Measurements from ENCODE around the gene POLE. TPM values are rescaled to one million over a fixed set of nuclear protein-coding genes. Genes with fewer than 3 reads are reported as not detected.

POLE gene
- total RNA-seq, 4 donors from 2014 or later: 17.8 to 42.4 (median 27.0) TPM

- WGBS, 2 donors: 0% methylated on average over 1 of the region's 3 CpGs; no CpG with 5 or more reads in 1 of the 2 donors
- no peaks in the 10 kb centered on the region for H3K9me3 ChIP-seq
Measured at GRCh38 chr12:132587781-132588180, 99.4 kb downstream of the POLE start.

GRCh38 chr12:132586929-132587328 is 100.2 kb downstream of the POLE start:
- Histone ChIP-seq H3K27ac (no peak overlapping the region), H3K27me3 (peaks cover 0 to 14% (median 0%) of the 10 kb centered on the region in 4 donors), H3K36me3 (peaks cover 0 to 32% (median 0%) of the 10 kb centered on the region in 3 donors), H3K9me3 (no peaks in the 10 kb centered on the region), H3K4me1 (peaks cover 0 to 5% (median 0%) of the 10 kb centered on the region in 3 donors), H3K4me3 (no peak overlapping the region)
- TF ChIP-seq POLR2A (IDR thresholded peaks at IDR 0.05) (no peak), CTCF (IDR thresholded peaks at IDR 0.05) (no peak)
- intact Hi-C loops (cut with DNase I): no loop called here
- DNase-seq: no peak
- WGBS, 2 donors: 86 to 92% methylated on average over 17 to 18 of the region's 18 CpGs

More at GRCh38 chr12:132587781-132588180, 99.4 kb downstream of the POLE start:
- H3K27me3 ChIP-seq: peaks cover 0 to 22% (median 0%) of the 10 kb centered on the region in 4 donors
- no peak overlapping the region for H3K27ac ChIP-seq
- DNase-seq: no peak
- TF ChIP-seq CTCF (IDR thresholded peaks at IDR 0.05) (no peak), POLR2A (IDR thresholded peaks at IDR 0.05) (no peak)
- H3K4me3 ChIP-seq: no peak overlapping the region
- H3K36me3 ChIP-seq: peaks cover 0 to 24% (median 0%) of the 10 kb centered on the region in 3 donors
- intact Hi-C loops (cut with DNase I): no loop called here
- peaks cover 0 to 2% (median 0%) of the 10 kb centered on the region in 3 donors for H3K4me1 ChIP-seq

- WGBS, 2 donors: 81 to 84% methylated on average over 4 to 14 of the region's 24 CpGs
- intact Hi-C loops (cut with DNase I): no loop called here
- peaks cover 0 to 10% (median 0%) of the 10 kb centered on the region in 3 donors for H3K4me1 ChIP-seq
- H3K27ac ChIP-seq: no peak overlapping the region
- no peak for TF ChIP-seq CTCF (IDR thresholded peaks at IDR 0.05)
- no peak for TF ChIP-seq POLR2A (IDR thresholded peaks at IDR 0.05)
- peaks cover 0 to 50% (median 0%) of the 10 kb centered on the region in 3 donors for H3K36me3 ChIP-seq
- no peak for DNase-seq
- H3K9me3 ChIP-seq: no peaks in the 10 kb centered on the region
- H3K27me3 ChIP-seq: peaks cover 0 to 7% (median 0%) of the 10 kb centered on the region in 4 donors
- H3K4me3 ChIP-seq: no peak overlapping the region
Measured at GRCh38 chr12:132585177-132585576, 102.0 kb downstream of the POLE start.

- no peak for TF ChIP-seq POLR2A (IDR thresholded peaks at IDR 0.05)
- TF ChIP-seq CTCF (IDR thresholded peaks at IDR 0.05): no peak
- H3K27me3 ChIP-seq: peaks cover 0 to 7% (median 0%) of the 10 kb centered on the region in 4 donors
- peaks cover 0 to 57% (median 0%) of the 10 kb centered on the region in 3 donors for H3K36me3 ChIP-seq
- H3K9me3 ChIP-seq: no peaks in the 10 kb centered on the region
- H3K4me3 ChIP-seq: no peak overlapping the region
- H3K27ac ChIP-seq: no peak overlapping the region
- WGBS, 2 donors: 78 to 90% methylated on average over 3 of the region's 14 CpGs
- DNase-seq: no peak
- H3K4me1 ChIP-seq: peaks cover 0 to 13% (median 0%) of the 10 kb centered on the region in 3 donors
- intact Hi-C loops (cut with DNase I): no loop called here
Measured at GRCh38 chr12:132584429-132584828, 102.7 kb downstream of the POLE start.

GRCh38 chr12:132583736-132584135 is 103.4 kb downstream of the POLE start:
- peaks cover 0 to 64% (median 0%) of the 10 kb centered on the region in 3 donors for H3K36me3 ChIP-seq
- peak overlapping the region in 2 of 4 donors; percentile 38 to 55 for H3K4me3 ChIP-seq
- no peaks in the 10 kb centered on the region for H3K9me3 ChIP-seq
- H3K4me1 ChIP-seq: peaks cover 0 to 20% (median 0%) of the 10 kb centered on the region in 3 donors
- H3K27ac ChIP-seq: peak overlapping the region in 1 of 4 donors; percentile 9
- peaks cover 0 to 4% (median 0%) of the 10 kb centered on the region in 4 donors for H3K27me3 ChIP-seq
- 79 to 82% methylated on average over 22 to 24 of the region's 29 CpGs for WGBS, 2 donors
- no peak for DNase-seq
- TF ChIP-seq POLR2A (IDR thresholded peaks at IDR 0.05) (no peak), CTCF (IDR thresholded peaks at IDR 0.05) (no peak)
- intact Hi-C loops (cut with DNase I): no loop called here

All from esophagus squamous epithelium (tissue), 5 donors.